GM18511 (cell line): ENCODE data around the gene DOCK10.
"Not testable (repeated sequence)": the region's sequence is repeated elsewhere in the genome, so short reads cannot be mapped to it uniquely, and the experiment has no call there.

Experiments
- ATAC-seq: cut with Tn5 transposase; IDR thresholded peaks from one replicate; pipeline ENCODE4 v1.9.1; 2021; ENCODE audit warnings: mild to moderate bottlenecking, moderate library complexity; ENCODE audit not compliant: unreplicated experiment

The DOCK10 gene

DNA sequence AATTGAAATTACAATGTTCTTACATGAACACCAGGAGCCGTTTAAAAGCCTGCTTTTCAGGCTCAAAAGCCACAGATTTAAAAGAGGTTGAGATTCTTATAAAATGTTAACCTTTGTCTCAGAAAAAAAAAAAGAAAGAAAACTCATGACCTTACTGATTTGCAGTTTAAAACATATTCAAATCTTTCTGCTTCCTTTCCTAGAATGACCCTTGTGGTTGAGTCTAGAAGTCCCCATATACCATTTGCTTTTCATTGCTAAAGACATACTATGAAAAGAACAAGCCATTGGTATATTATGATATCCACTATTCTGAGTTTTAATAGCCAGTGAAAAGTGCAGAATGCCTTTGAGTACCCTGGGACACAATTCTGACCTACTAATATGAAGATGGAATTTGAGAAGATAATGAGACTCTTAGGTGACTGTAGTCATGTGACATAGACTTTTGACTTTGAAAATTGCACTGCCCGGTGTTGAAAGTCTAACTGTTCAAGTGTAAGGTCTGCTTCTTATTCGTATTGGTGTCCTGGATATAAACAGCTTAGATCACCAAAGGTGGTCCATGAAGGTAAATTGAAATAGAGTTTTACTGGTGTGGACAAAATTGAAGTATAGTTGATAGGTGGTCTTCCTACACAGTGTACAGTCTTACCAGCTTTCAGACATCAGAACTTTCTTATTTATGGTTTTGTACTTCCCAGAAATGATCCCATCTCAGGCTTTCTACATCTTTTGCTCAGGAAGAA lies 117.0 kb downstream of the DOCK10 start:
- ATAC-seq = no peak

DNA sequence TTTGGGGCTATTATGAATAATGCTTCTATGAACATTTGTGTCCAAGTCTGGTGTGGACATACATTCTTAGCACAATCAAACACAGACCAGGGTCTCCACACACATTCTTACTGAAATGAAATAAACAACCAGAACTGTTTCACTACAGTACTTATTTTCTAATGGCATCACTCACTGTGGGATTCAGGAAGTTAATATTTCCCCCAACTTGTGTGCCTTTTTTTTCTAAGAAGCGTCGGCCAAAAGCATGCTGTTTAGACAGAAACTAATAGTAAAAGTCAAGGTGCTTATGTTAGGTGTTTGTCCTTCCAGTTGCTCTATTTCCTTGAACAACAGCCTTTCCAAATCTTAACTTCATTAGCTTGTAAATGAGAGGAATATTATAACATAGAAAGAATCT lies 117.6 kb downstream of the DOCK10 start:
- no peak for ATAC-seq

DNA sequence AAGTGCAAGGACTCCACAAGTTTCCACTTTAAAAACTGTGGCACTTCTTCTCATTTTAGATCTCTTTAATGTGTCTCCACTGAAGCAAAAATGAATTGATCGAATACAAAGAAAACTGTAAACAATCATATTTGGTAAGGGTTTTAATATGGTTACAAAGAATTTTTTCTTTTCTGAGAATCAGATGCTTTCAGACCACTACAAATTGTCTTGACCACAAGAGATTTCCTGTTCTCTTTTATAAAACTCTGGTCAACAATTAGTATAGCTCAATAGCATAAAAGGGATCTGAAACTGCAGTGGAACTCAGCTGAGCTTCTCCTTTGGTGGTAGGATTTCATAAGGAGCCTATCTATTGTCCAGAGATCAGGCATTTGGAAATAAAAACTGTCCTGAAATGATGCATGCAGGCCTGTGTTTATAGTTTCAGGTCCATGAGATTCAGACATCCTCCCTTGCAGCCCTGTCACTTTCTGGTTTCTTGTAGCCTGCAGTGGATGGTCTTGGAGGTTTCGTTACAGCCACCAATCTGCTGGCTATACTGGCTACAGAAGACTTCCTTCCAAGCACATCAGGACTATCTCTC lies 120.0 kb downstream of the DOCK10 start:
- peak; percentile 83 for ATAC-seq

DNA sequence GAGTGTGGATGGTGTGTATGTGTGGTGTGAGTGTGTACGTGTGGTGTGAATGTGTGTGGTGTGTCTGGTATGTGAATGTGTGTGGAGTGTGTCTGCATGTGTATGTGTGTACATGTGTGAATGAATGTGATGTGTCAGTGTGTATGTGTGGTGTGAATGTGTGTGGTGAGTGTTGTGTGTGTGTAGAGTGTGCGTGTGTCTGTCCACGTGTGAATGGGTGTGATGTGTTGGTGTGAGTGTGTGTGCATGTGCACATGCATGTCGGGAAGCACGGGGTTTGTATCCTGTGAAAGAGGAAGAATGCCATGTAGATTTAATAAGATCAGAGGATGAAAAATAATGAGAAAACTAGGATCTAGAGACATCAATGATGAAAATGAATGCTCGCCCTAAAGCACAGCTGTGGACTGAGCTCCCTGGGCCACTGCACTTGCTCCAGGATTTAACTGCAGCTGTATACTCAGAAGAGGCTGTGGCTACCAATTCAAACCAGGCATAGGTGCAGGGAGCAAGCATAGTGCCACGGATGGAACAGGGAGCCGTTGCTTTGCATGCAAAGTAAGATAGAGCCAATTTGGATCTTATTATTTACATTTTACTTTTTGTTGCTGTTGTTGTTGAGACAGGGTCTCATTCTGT lies 122.7 kb downstream of the DOCK10 start:
- no peak for ATAC-seq

DNA sequence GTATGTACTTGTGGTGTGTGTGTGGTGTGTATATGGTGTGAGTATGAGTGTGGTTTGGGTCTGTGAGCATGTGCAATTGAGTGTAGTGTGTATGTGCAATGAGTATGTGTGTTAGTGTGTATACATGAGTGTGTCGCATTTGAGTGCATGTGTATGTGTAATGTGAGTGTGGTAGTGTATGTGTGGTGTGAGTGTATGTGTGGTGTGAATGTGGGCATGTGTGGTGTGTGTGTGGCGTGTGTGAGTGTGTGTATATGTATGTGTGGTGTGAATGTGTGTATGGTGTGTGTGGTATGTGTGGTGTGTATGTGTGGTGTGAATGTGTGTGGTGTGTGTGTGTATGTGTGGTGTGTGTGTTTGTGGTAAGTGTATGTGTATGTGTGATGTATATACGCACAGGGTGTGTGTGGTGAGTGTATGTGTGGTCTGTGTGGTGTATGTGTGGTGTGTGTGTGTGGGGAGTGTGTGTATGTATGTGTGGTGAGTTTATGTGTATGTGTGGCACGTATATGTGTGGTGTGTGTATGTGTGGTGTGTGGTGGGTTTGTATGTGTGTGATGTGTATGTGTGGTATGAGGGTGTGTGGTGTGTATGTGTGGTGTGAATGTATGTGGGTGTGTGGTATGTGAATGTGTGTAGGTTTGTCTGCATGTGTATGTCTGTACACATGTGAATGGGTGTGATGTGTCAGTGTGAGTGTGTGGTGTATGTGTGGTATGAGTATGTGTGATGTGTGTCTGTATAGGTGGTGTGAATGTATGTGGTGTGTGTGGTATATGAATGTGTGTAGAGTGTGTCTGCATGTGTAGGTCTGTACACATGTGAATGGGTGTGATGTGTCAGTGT lies 123.4 kb downstream of the DOCK10 start:
- ATAC-seq = no peak

DNA sequence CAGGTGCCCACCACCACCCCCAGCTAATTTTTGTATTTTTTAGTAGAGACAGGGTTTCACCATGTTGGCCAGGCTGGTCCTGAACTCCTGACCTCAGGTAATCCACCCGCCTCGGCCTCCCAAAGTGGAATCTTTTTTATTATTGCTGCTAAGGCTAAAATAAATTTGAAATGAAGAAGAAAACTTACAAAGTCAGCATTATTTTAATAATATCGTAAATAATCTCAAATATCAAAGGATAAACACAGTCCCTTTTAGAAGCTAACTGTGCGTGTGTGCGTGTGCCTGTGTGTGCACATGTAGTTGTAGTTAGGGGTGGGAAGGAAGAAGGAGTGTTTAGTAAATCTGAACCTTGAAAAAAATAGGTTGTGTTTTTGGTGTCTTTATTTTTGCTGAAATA lies 125.0 kb downstream of the DOCK10 start:
- not testable (repeated sequence) for ATAC-seq

DNA sequence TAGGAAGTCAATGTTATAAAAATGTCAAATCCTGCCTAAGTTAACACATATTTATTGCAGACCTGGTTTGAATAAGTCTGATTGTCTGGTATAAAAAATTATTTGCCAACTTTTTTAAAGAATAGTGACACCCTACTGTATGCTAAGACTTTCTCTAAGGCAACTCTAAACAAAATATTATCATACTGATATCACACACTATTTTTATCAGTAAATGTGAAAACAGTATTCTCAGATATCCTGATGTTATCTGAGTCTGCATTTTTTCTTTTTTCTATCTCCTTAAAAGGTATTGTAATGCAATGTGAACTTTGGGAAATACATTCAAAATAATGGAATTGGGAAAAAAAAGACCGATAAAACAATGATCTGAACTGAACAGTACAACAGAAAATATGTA lies 127.1 kb downstream of the DOCK10 start:
- ATAC-seq = no peak

DNA sequence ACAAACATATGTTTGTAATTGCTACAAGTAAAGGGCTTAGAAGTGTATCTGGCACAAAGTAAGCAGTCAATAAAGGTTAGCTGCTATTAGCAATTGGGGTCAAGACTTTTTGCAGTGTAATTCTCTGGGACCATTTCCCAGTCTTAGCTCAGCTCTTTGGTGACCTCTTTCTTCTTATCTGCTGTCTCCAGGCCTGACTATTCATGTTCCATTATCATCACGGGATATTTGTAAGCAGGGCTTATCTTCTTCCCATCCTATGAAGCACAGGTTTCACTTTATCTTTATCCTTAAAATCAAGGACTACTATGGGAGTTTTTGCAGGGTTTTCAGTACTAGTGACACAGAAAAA lies 131.7 kb downstream of the DOCK10 start:
- no peak for ATAC-seq

DNA sequence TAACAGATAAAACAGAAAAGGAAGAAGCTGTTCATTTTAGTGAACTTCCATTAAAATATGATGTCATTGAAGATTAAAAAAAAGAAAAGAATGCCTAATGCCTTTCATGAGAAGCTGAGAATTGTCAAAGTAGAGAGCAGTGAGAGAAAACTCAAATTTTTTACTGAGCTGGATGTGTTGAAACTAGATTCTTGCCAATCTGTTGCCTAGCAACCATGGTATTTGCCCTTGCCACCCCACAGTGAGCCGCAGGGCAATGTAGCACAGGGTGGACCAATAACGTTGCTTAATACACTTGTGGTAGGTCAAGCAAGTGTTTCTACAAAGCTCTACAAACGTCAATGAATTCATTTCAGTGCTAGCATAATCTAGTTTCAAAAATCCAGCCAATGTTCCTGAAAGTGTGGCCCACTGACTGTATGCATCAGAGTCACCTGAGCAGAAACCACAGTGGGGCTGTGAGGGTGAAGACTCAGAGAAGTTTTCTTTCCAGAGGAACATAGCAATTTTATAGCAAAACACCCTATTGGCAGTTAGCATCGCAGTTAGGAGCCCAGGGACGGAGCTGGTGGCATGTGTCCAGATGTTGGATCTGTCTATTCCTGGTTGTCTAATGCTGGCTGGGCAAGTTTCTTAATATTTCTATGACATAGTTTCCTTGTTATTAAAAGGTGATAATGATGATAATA lies 132.2 kb downstream of the DOCK10 start:
- peak; percentile 82 for ATAC-seq

DNA sequence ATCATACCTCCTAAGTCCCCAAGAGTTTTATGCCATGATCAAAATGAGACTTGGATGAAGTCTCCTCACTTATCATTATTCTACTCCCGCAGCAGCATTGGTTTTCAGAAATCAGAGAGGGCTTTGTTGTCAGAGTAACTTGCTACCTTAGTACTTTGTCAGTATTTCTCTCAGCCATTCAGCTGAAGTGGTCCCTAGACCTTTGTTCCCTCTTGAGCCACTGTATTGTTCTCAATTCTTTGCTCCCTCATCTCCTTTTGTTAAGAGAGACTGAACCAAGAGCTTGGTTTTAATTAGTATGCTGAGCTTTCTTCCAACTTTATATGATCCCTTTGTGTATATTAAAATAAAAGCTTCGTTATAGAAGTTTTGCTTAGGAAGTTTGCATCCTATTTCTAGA lies 133.4 kb downstream of the DOCK10 start:
- ATAC-seq = no peak

DNA sequence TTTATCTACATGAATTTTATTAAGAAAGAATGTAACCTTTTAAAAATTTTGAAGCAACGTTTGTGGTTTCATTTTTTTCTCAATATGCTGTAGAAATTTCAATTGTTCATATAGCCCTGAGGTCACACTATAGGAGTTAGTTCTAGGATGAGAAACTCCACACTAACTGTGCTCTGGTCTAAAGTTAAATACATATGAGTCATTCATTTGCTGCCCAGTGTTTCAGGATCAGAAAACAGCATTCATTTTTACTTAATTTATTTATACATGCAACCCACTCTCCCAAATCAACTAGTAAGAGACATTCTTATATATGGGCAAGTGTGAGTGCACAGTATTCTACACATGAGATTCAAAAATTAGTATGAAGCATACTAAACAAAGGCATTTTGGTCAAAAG lies 137.9 kb downstream of the DOCK10 start:
- peak; percentile 73 for ATAC-seq

DNA sequence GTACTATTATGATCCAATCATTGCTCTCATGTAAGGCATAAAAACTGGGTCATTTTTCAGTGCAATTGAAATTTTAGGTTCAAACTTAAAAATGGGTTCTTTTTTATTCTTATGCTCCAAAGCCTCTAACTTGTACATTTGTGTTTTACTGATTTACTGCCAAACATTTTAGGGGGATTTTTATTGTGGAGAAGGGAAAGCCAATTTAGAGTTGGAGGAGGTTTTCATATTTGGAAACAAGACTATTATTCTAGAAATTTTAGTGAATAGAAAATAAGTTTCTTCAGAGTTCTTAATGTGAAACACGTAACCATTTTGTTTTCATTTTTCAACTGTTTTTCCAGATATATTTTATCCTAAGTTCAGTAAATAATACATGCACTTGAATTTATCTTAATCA lies 138.6 kb downstream of the DOCK10 start:
- ATAC-seq = no peak

DNA sequence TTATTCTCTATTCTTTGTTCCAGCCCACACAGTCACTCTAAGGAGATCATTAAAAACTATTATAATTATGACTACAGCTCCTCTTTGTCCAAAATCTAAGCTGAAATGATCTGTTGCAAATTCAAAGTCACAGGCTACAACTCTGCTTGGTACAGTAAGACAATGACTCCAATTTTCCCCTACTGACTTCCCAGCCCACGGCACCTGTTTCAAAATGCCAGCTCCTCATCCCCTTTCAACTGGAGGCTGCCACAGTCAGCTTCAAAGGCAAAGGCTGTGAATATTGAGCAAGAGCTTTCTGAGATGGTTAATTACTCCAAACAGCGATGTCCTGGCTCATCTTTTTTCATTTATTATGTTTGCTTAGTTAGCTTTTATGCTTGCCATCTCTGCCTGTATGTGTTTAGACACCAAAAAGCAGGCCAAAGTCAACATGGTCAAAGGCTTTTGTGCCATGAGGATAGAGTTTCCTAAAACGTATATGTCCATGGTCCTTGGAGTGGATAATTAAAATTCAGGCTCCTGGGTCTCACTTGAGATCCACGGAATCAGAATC lies 141.1 kb downstream of the DOCK10 start:
- no peak for ATAC-seq

DNA sequence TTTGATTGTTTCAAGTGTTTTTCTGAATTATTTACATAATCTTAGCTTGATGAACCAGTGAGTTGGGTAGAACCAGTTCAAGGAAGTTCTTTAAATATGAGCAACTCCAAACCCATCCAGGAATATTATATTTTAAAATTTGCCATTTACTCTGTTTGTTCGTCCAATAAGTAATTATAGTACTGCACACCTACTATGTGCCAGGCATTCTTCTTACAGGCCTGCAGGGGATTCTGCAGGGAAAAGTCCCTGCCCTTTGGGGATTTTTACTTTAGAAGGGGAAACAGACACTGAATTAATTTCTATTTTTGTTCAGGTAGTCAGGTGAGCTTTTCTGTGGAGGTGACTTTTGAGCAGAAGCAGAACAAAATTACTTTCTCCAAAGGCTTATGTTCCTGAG lies 146.9 kb downstream of the DOCK10 start:
- ATAC-seq = no peak

DNA sequence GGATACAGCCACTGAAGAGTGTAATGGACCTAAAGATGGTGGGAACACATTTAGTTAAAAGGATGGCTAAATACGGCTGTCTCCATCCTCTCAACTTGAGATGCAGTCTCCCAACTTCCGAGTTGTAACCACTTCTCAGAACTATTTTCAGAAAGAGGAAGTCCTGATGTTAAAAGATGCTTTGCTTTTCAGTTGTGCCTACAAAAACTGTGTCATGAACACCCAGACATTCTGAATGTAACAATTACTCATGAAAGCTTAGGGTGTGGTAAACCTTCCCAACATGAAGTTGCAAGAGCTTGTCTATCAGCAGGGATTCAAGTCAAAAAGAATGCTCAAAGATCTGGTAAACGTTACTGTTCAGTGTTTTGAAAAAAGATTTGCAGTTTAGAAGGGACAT lies 147.9 kb downstream of the DOCK10 start:
- peak; percentile 91 for ATAC-seq

DNA sequence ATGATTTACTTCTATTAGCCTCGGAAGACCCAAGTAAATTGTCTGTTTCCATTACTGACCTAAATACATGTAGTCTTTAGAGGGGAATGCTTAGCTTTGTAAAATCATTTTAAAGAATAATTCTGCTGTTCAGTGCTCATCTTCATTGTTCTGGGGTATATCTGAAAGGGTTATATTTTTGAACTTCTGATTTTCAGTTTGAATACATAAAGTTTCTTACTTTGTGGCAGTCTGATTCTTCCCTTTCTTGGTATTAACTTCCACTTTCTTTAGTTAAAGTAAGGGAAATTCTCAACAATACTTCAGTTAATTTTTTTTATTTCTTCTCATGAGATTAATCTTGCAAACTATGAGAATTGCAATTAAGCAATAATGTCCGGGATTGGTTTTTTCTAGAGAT lies 148.4 kb downstream of the DOCK10 start:
- peak; percentile 30 for ATAC-seq

DNA sequence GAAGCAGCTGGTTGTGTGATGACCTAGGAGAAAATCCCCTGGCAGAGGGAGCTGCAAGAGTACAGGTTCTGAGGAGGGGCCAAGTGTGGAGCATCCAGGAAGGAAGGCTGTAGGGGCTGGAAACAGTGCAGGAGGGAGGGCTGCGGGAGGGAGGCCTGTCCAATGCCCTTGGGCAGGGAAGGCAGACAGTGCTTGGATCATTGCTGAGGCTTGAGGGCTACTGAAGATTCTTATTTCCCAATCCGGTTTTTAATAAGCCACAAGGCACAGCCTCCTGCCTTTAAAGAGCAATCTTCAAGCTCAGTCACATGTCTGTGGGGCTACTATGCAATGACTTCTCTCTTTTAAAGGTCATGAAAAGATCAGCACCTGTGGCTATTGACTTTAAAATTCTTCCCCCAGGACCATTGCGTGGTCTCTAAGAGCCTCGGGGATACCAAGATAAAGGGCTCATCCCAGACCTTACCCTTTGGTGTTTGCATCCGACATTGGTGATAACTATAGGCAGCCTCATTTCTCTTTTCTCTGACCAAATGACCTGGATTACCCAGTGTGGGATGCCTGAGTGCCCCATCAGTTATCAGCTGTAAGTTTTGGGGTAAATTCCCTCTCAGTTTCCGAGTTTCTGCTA lies 149.6 kb downstream of the DOCK10 start:
- ATAC-seq = no peak

DNA sequence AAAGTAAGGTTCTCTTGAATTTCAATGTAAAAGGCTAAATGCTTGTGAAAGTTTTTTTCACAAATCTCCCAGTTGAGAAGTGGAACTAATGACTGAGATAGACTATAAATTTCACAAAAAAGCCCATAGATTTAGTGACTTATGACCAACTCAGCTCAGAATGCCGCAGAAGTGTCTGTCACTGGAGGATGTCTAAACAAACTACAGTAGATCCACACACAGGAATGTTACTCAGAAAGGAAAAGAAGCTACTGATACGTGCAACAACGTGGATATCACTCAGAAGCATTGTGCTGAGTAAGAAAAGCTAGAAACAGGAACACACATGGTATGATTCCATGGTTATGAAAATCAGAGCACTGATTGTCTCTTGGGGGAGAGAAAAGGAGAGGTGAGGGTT lies 151.9 kb downstream of the DOCK10 start:
- ATAC-seq = no peak

DNA sequence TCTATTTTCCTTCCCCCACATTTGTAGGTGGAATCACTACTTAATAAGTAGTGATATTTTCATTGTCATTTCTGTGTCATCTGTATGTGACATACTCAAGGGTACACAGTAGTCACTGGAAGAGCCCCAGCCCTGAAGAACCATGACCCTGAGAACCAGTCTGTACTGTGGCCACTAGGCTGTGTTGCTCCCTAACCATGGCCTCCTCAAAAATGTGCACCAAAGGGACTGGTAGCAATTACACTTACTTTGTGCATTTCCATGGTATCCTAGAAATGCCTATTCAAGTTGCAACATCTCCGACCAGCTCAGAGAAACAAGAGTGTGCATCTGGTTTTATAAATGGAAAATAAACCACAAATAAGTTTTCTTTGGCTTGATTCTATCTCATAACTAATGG lies 155.1 kb downstream of the DOCK10 start:
- no peak for ATAC-seq

DNA sequence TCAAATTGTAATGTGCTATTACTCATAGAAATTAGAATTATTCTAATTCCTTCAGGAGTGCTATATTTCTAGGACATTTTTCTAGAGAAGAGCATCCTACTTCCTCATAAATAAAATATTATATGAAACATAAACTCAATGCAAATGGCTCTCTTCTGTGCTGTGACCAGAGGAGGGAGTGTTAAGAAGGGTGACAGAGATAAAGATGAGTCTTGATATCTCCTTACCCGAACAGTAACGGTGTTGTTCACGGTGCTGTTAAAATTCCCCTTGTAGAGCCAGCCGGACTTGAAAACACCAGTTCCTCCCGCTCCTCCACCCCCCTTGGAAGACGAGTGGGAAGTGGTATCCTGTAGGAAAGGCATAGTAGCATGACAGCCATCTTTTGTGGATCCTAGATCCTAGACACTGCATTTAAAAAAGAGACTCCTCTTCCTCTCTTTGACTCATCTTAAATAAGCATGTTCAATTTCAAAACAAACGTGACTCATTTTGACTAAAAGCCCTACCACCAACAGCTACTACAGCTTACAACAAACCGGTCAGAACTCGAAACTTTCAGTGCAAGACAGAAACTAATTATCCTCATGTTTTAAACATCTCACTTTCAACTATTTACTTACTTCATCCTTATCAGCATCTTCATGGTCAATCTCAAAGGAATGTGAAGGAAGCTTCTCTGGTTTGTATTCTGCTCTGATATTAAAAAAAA lies 156.3 kb downstream of the DOCK10 start:
- ATAC-seq = peak; percentile 87
